ENCODE results near the gene CCZ1. TPM values are rescaled to one million over a fixed set of nuclear protein-coding genes. Genes with fewer than 3 reads are reported as not detected.
"Not testable (repeated sequence)": the region's sequence is repeated elsewhere in the genome, so short reads cannot be mapped to it uniquely, and the experiment has no call there.

CCZ1 gene
- total and polyA plus RNA-seq, 3 experiments from 2014 or later = 46.3 to 93.4 (median 84.6) TPM

DNA sequence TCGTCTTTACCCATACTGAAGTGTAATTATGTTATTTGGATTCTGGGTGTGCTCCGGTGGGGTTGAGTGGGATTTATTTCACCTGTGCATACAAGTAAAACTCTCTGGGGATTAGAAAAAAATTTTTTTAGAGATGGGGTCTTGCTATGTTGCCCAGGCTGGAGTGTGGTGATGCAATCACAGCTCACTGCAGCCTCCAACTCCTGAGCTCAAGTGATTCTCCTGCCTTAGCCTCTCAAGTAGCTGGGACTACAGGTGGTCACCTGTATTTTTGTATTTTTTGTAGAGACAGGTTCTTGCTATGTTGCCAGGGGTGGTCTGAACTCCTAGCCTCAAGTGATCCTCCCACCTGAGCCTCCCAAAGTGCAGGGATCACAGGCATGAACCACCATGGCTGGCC, 8.3 kb upstream of the CCZ1 start:
- not testable (repeated sequence) for H3K36me3 ChIP-seq (ENCODE audit: insufficient read depth, low read length); H3K4me1 Mint-ChIP-seq; H3K4me1 ChIP-seq (ENCODE audit: insufficient read depth, low read length)

DNA sequence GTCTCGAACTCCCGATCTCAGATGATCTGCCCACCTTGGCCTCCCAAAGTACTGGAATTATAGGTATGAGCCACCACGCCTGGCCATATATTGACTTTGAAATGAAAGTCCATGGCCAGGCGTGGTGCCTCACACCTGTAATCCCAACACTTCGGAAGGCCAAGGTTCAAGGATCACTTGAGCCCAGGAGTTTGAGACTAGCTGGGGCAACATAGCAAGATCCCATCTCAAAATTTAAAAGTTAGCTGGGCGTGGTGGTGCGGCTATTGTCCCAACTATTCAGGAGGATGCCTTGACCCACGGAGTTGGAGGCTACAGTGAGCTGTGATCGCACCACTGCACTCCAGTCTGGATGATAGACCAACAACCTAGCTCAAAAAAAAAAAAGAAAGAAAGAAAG, 6.0 kb upstream of the CCZ1 start:
- Histone ChIP-seq H3K4me3 (ENCODE audit: low read length) (no peak overlapping the region), H3K4me1 (ENCODE audit: insufficient read depth, low read length) (no peaks in the 10 kb centered on the region), H3K27ac (ENCODE audit: low read depth, low read length) (no peak overlapping the region), H3K27me3 (ENCODE audit: insufficient read depth, low read length, poor library complexity, severe bottlenecking) (no peaks in the 10 kb centered on the region), H3K9me3 (ENCODE audit: low read length) (no peaks in the 10 kb centered on the region), H3K36me3 (ENCODE audit: insufficient read depth, low read length) (no peaks in the 10 kb centered on the region)
- POLR2A ChIA-PET = interaction anchor here (0.6 kb wide), 1 partner anchor 10 kb away, joined by 5 read pairs; no protein-coding TSS in a partner anchor
- no peaks in the 10 kb centered on the region for H3K27me3 Mint-ChIP-seq
- no peak for DNase-seq
- H3K4me1 Mint-ChIP-seq = no peaks in the 10 kb centered on the region
- CTCF ChIA-PET = no interaction called here
- H3K9me3 Mint-ChIP-seq = no peaks in the 10 kb centered on the region
- no peak overlapping the region for H3K27ac Mint-ChIP-seq
- H3K36me3 Mint-ChIP-seq = no peaks in the 10 kb centered on the region
- no peak overlapping the region for H3K4me3 Mint-ChIP-seq

More for the DNA sequence above, 8.3 kb upstream of the CCZ1 start:
- DNase-seq; H3K36me3 Mint-ChIP-seq; H3K27me3 ChIP-seq (ENCODE audit: insufficient read depth, low read length, poor library complexity, severe bottlenecking); H3K9me3 ChIP-seq (ENCODE audit: low read length); POLR2A ChIA-PET; CTCF ChIA-PET; H3K4me3 Mint-ChIP-seq; H3K27ac ChIP-seq (ENCODE audit: low read depth, low read length); H3K27me3 Mint-ChIP-seq; H3K9me3 Mint-ChIP-seq; H3K4me3 ChIP-seq (ENCODE audit: low read length): not testable (repeated sequence)
- peak overlapping the region in 1 of 8 donors; percentile 10 for H3K27ac Mint-ChIP-seq

- H3K9me3 Mint-ChIP-seq; H3K27me3 Mint-ChIP-seq; H3K27me3 ChIP-seq (ENCODE audit: insufficient read depth, low read length, poor library complexity, severe bottlenecking); H3K36me3 ChIP-seq (ENCODE audit: insufficient read depth, low read length); H3K27ac ChIP-seq (ENCODE audit: low read depth, low read length); H3K4me1 ChIP-seq (ENCODE audit: insufficient read depth, low read length); CTCF ChIA-PET; H3K4me1 Mint-ChIP-seq; DNase-seq; H3K9me3 ChIP-seq (ENCODE audit: low read length); H3K4me3 ChIP-seq (ENCODE audit: low read length); H3K36me3 Mint-ChIP-seq: not testable (repeated sequence)
- POLR2A ChIA-PET = interaction anchor here (0.6 kb wide), 1 partner anchor 12 kb away, joined by 3 read pairs; no protein-coding TSS in a partner anchor
- Mint-ChIP-seq H3K4me3 (peak overlapping the region; percentile 62 to 85 (median 76)), H3K27ac (peak overlapping the region in 6 of 8 donors; percentile 54 to 81 (median 70))
Observed at GRCh38 chr7:5897369-5897919, 1.1 kb upstream of the CCZ1 start.

DNA sequence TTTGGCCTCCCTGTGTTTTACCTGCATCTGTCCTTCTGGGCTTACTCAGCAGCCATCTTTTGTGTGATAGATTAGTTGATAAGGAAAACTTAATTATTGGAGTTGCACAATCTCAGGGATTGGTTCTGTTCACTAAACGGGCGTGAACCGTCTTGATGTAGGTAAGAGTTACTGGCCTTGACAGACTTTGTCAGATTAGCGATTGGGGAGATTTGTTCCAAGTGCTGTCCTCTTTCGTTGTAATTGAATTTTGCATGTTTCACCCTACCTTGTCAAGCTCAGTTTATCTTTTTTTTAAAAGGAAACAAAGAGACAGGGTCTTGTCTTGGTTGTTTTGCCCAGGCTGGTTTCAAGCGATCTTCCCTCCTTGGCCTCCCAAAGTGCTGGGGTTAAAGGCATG, 4.5 kb downstream of the CCZ1 start:
- not testable (repeated sequence) for H3K4me3 Mint-ChIP-seq; H3K27ac ChIP-seq (ENCODE audit: low read depth, low read length); H3K4me1 Mint-ChIP-seq

DNA sequence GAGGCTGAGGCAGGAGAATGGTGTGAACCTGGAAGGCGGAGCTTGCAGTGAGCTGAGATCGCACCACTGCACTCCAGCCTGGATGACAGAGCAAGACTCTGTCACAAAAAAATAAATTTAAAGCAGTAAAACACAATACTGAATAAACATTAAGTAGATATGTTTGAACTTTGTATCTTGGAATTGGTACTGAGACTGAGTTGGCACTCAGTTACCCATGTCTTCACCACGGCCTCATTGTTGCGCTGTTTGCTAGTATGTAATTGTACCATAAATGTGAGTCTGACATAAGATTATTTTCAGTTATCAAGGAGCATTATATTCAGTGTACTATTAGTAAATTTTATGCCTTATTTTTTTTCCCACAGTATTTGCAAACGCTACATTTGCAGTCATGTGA, 6.2 kb downstream of the CCZ1 start:
- H3K4me1 ChIP-seq (ENCODE audit: insufficient read depth, low read length); CTCF ChIA-PET; H3K27ac Mint-ChIP-seq; DNase-seq; H3K36me3 ChIP-seq (ENCODE audit: insufficient read depth, low read length); H3K27ac ChIP-seq (ENCODE audit: low read depth, low read length); H3K4me1 Mint-ChIP-seq; H3K9me3 ChIP-seq (ENCODE audit: low read length); H3K27me3 Mint-ChIP-seq; POLR2A ChIA-PET; H3K27me3 ChIP-seq (ENCODE audit: insufficient read depth, low read length, poor library complexity, severe bottlenecking); H3K4me3 ChIP-seq (ENCODE audit: low read length); H3K4me3 Mint-ChIP-seq; H3K9me3 Mint-ChIP-seq: not testable (repeated sequence)
- peaks cover 0 to 45% (median under 1%) of the 10 kb centered on the region in 3 donors for H3K36me3 Mint-ChIP-seq

More for the DNA sequence above, 4.5 kb downstream of the CCZ1 start:
- H3K27ac Mint-ChIP-seq; DNase-seq; H3K27me3 Mint-ChIP-seq; H3K4me1 ChIP-seq (ENCODE audit: insufficient read depth, low read length); H3K9me3 ChIP-seq (ENCODE audit: low read length); H3K9me3 Mint-ChIP-seq; H3K36me3 ChIP-seq (ENCODE audit: insufficient read depth, low read length); H3K4me3 ChIP-seq (ENCODE audit: low read length); CTCF ChIA-PET; H3K27me3 ChIP-seq (ENCODE audit: insufficient read depth, low read length, poor library complexity, severe bottlenecking); POLR2A ChIA-PET: not testable (repeated sequence)
- H3K36me3 Mint-ChIP-seq = peaks cover 0 to 37% (median 0%) of the 10 kb centered on the region in 3 donors

GRCh38 chr7:5908835-5909234, 10.3 kb downstream of the CCZ1 start:
- CTCF ChIA-PET; H3K4me3 ChIP-seq (ENCODE audit: low read length); DNase-seq; H3K36me3 ChIP-seq (ENCODE audit: insufficient read depth, low read length); H3K27ac ChIP-seq (ENCODE audit: low read depth, low read length); H3K4me1 Mint-ChIP-seq; H3K4me3 Mint-ChIP-seq; H3K4me1 ChIP-seq (ENCODE audit: insufficient read depth, low read length); H3K27me3 Mint-ChIP-seq; H3K9me3 ChIP-seq (ENCODE audit: low read length); H3K9me3 Mint-ChIP-seq; H3K27me3 ChIP-seq (ENCODE audit: insufficient read depth, low read length, poor library complexity, severe bottlenecking); H3K27ac Mint-ChIP-seq: not testable (repeated sequence)
- POLR2A ChIA-PET = interaction anchor here (0.7 kb wide), 1 partner anchor 11 kb away, joined by 3 read pairs; no protein-coding TSS in a partner anchor
- peaks cover 0 to 44% (median 5%) of the 10 kb centered on the region in 3 donors for H3K36me3 Mint-ChIP-seq

GRCh38 chr7:5916529-5916928, 18.0 kb downstream of the CCZ1 start:
- peak overlapping the region in 1 of 8 donors; percentile 38 for H3K27ac Mint-ChIP-seq
- CTCF ChIA-PET = not testable (repeated sequence)

DNA sequence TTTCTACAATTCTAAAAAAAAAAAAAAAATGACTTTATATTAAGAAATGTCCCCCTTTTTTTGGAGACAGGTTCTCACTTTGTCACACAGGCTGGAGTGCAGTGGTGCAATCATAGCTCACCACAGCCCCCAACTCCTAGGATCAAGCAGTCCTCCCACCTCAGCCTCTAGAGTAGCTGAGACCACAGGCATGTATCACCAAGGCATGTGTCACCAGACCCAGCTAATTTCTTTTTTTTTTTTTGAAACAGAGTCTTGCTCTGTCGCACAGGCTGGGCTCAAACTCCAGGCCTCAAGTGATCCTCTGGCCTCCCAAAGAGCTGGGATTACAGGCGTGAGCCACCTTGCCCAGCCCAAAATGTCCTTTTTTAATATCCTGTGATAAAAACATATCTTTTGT, 25.6 kb downstream of the CCZ1 start:
- POLR2A ChIA-PET; H3K9me3 ChIP-seq (ENCODE audit: low read length); H3K4me3 Mint-ChIP-seq; H3K36me3 ChIP-seq (ENCODE audit: insufficient read depth, low read length); H3K27me3 Mint-ChIP-seq; CTCF ChIA-PET; H3K9me3 Mint-ChIP-seq; DNase-seq; H3K4me1 ChIP-seq (ENCODE audit: insufficient read depth, low read length); H3K27ac Mint-ChIP-seq; H3K27me3 ChIP-seq (ENCODE audit: insufficient read depth, low read length, poor library complexity, severe bottlenecking); H3K4me1 Mint-ChIP-seq; H3K4me3 ChIP-seq (ENCODE audit: low read length); H3K27ac ChIP-seq (ENCODE audit: low read depth, low read length); H3K36me3 Mint-ChIP-seq: not testable (repeated sequence)

More at GRCh38 chr7:5916529-5916928, 18.0 kb downstream of the CCZ1 start:
- POLR2A ChIA-PET; H3K4me3 ChIP-seq (ENCODE audit: low read length); H3K27me3 ChIP-seq (ENCODE audit: insufficient read depth, low read length, poor library complexity, severe bottlenecking); H3K9me3 Mint-ChIP-seq; H3K4me1 ChIP-seq (ENCODE audit: insufficient read depth, low read length); H3K4me1 Mint-ChIP-seq; H3K27ac ChIP-seq (ENCODE audit: low read depth, low read length); H3K9me3 ChIP-seq (ENCODE audit: low read length); H3K36me3 ChIP-seq (ENCODE audit: insufficient read depth, low read length); DNase-seq; H3K27me3 Mint-ChIP-seq: not testable (repeated sequence)
- peak overlapping the region in 1 of 7 donors; percentile 27 for H3K4me3 Mint-ChIP-seq
- H3K36me3 Mint-ChIP-seq = peaks cover 0 to 10% (median 0%) of the 10 kb centered on the region in 3 donors

DNA sequence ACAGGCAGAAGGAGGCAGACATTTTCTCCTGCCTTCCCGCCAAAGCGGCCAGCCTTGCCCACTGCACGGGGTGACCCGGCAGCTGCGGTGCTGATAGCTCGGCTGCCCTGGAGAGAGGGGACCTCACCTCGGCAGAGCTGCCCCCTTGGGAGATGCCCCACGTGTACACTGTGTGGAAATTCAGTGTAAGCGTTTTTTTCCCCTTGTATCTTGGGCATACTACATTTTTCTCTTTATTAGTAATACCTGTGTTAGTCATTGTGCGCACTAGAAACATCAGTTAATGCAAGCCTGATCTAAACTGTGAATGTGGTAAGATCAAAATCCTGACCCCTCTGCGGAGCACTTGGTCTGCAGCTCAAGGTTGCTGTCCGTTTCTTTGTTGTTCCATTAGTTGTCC, 26.1 kb downstream of the CCZ1 start:
- H3K36me3 ChIP-seq (ENCODE audit: insufficient read depth, low read length); POLR2A ChIA-PET; H3K4me3 Mint-ChIP-seq; CTCF ChIA-PET; H3K27ac Mint-ChIP-seq; H3K27ac ChIP-seq (ENCODE audit: low read depth, low read length); H3K4me1 Mint-ChIP-seq; H3K27me3 ChIP-seq (ENCODE audit: insufficient read depth, low read length, poor library complexity, severe bottlenecking); H3K4me1 ChIP-seq (ENCODE audit: insufficient read depth, low read length); DNase-seq; H3K9me3 Mint-ChIP-seq; H3K36me3 Mint-ChIP-seq; H3K4me3 ChIP-seq (ENCODE audit: low read length); H3K27me3 Mint-ChIP-seq; H3K9me3 ChIP-seq (ENCODE audit: low read length): not testable (repeated sequence)

Data from CD8-positive, alpha-beta memory T cell (primary cell).